NOMO-1 treated with dmso at 0.1 percent for 144 hours (cell line): ENCODE data around the gene IMPG1.

Source experiments
- DNase-seq: peaks from one replicate; lab custom pipeline; 2025; ENCODE audit not compliant: unreplicated experiment; lab: John Stamatoyannopoulos, UW

Gene IMPG1

GRCh38 chr6:75896526-75896925, 175.9 kb downstream of the IMPG1 start:
- no peak for DNase-seq

- no peak for DNase-seq
These were observed 178.7 kb downstream of the IMPG1 start for GRCh38 chr6:75893776-75894152.

- peak; percentile 9 for DNase-seq
These were observed 179.2 kb downstream of the IMPG1 start for GRCh38 chr6:75893058-75893775.

GRCh38 chr6:75892384-75892783, 180.1 kb downstream of the IMPG1 start:
- no peak for DNase-seq

GRCh38 chr6:75884822-75885221, 187.6 kb downstream of the IMPG1 start:
- no peak for DNase-seq

GRCh38 chr6:75882734-75883133, 189.7 kb downstream of the IMPG1 start:
- no peak for DNase-seq

- DNase-seq = no peak
These were observed 192.2 kb downstream of the IMPG1 start for GRCh38 chr6:75880305-75880704.

- DNase-seq = no peak
These were observed 196.3 kb downstream of the IMPG1 start for GRCh38 chr6:75876152-75876551.

- DNase-seq = no peak
These were observed 198.2 kb downstream of the IMPG1 start for GRCh38 chr6:75874224-75874623.
